HUES48 (cell line): ENCODE results near the gene DCC.

Source experiments
- H3K27ac ChIP-seq: one replicate; pipeline ENCODE4 v1.7.0; 2013; ENCODE audit warnings: low read depth, low read length, inconsistent platforms
- H3K27me3 ChIP-seq: 2 replicates; pipeline ENCODE4 v1.6.1; 2013; ENCODE audit warnings: mild to moderate bottlenecking, low read length; ENCODE audit not compliant: control insufficient read depth, insufficient read depth
- H3K36me3 ChIP-seq: 2 replicates; pipeline ENCODE4 v1.6.1; 2013; ENCODE audit warnings: low read length; ENCODE audit not compliant: control insufficient read depth, insufficient read depth
- H3K4me1 ChIP-seq: 2 replicates; pipeline ENCODE4 v1.6.1; 2013; ENCODE audit warnings: mild to moderate bottlenecking, low read length; ENCODE audit not compliant: control insufficient read depth, insufficient read depth
- H3K4me3 ChIP-seq: 2 replicates; pipeline ENCODE4 v1.5.1; 2013; ENCODE audit warnings: mild to moderate bottlenecking, low read depth, low read length
- H3K9ac ChIP-seq: 2 replicates; pipeline ENCODE4 v1.6.1; 2013; ENCODE audit warnings: mild to moderate bottlenecking, low read depth, low read length, moderate library complexity
- H3K9me3 ChIP-seq: 2 replicates; pipeline ENCODE4 v1.6.1; 2013; ENCODE audit warnings: low read length; ENCODE audit not compliant: control insufficient read depth, insufficient read depth

DCC gene

DNA sequence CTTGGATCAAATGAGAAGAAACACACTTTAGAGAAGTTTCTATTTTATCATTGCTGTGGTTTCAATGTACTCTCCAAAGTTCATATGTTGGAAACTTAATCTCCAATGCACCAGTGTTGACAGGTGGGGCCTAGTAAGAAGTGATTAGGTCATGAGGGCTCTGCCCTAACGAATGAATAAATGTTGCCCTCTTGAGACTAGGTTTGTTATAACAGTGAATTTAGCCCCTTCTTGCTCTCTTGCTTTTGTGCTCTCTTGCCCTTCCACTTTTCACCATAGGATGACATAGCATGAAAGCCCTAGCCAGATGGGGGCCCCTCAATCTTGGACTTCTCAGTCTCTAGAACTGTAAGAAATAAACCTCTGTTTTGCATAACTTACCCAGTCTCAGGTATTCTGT lies 664.8 kb downstream of the DCC start:
- Histone ChIP-seq H3K4me1 (no peaks in the 10 kb centered on the region), H3K9me3 (no peaks in the 10 kb centered on the region), H3K36me3 (no peaks in the 10 kb centered on the region), H3K9ac (no peak overlapping the region), H3K27me3 (no peaks in the 10 kb centered on the region), H3K27ac (no peak overlapping the region), H3K4me3 (no peak overlapping the region)

DNA sequence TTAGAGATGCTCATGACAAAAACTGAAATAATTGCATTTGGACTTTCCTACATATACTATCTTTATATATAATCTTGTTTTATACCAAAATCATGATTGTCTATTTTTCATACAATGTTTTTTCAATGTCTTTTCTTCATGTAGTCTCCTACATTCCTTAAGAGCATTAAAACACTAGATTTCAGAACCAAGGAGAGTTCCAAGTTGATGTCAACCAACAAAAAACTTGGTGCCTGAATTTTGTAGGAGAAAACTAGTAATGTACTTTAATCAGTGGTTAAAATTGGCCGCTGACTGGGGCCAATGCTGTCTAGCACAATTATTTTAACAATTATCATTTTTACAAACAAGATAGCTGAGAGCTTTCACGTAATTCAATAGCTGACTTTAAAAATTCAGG lies 678.8 kb downstream of the DCC start:
- H3K9ac ChIP-seq, result no peak overlapping the region
- H3K27me3 ChIP-seq, result no peaks in the 10 kb centered on the region
- no peak overlapping the region for H3K27ac ChIP-seq
- H3K4me3 ChIP-seq, result no peak overlapping the region
- no peaks in the 10 kb centered on the region for H3K9me3 ChIP-seq
- no peaks in the 10 kb centered on the region for H3K4me1 ChIP-seq
- H3K36me3 ChIP-seq, result no peaks in the 10 kb centered on the region

GRCh38 chr18:53025247-53025646 lies 685.2 kb downstream of the DCC start:
- Histone ChIP-seq H3K9ac (no peak overlapping the region), H3K4me1 (no peaks in the 10 kb centered on the region), H3K9me3 (no peaks in the 10 kb centered on the region), H3K36me3 (no peaks in the 10 kb centered on the region), H3K27ac (no peak overlapping the region), H3K4me3 (no peak overlapping the region), H3K27me3 (no peaks in the 10 kb centered on the region)

GRCh38 chr18:53028565-53028964 lies 688.6 kb downstream of the DCC start:
- Histone ChIP-seq H3K9me3 (no peaks in the 10 kb centered on the region), H3K9ac (no peak overlapping the region), H3K27me3 (no peaks in the 10 kb centered on the region), H3K27ac (no peak overlapping the region), H3K36me3 (no peaks in the 10 kb centered on the region), H3K4me1 (no peaks in the 10 kb centered on the region), H3K4me3 (no peak overlapping the region)

GRCh38 chr18:53033128-53033527 lies 693.1 kb downstream of the DCC start:
- Histone ChIP-seq H3K36me3 (no peaks in the 10 kb centered on the region), H3K9ac (no peak overlapping the region), H3K27ac (no peak overlapping the region), H3K4me1 (no peaks in the 10 kb centered on the region), H3K4me3 (no peak overlapping the region), H3K27me3 (no peaks in the 10 kb centered on the region), H3K9me3 (no peaks in the 10 kb centered on the region)

GRCh38 chr18:53038608-53039007 lies 698.6 kb downstream of the DCC start:
- H3K9me3 ChIP-seq, result no peaks in the 10 kb centered on the region
- no peak overlapping the region for H3K27ac ChIP-seq
- no peak overlapping the region for H3K4me3 ChIP-seq
- no peaks in the 10 kb centered on the region for H3K27me3 ChIP-seq
- H3K9ac ChIP-seq, result no peak overlapping the region
- no peaks in the 10 kb centered on the region for H3K36me3 ChIP-seq
- H3K4me1 ChIP-seq, result no peaks in the 10 kb centered on the region

- no peaks in the 10 kb centered on the region for H3K36me3 ChIP-seq
- no peaks in the 10 kb centered on the region for H3K27me3 ChIP-seq
- no peak overlapping the region for H3K9ac ChIP-seq
- H3K9me3 ChIP-seq, result no peaks in the 10 kb centered on the region
- H3K4me3 ChIP-seq, result no peak overlapping the region
- no peaks in the 10 kb centered on the region for H3K4me1 ChIP-seq
- no peak overlapping the region for H3K27ac ChIP-seq
Observed at GRCh38 chr18:53040286-53040685, 700.3 kb downstream of the DCC start.

DNA sequence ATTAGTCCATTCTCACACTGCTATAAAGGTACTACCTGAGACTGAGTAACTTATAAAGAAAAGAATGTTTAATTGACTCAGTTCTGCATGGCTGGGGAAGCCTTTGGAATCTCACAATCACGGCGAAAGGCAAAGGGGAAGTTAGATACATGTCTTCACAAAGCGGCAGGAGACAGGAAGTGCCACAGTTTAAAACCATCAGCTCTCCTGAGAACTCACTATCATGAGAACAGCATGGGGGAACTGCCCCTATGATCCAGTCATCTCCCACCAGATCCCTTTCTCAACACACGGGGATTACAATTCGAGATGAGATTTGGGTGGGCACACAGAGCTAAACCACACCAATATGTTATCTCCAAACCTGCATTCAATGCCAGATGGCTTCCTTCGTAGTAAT lies 716.1 kb downstream of the DCC start:
- no peak overlapping the region for H3K9ac ChIP-seq
- no peak overlapping the region for H3K27ac ChIP-seq
- no peak overlapping the region for H3K4me3 ChIP-seq
- H3K27me3 ChIP-seq, result no peaks in the 10 kb centered on the region
- H3K36me3 ChIP-seq, result no peaks in the 10 kb centered on the region
- H3K4me1 ChIP-seq, result peaks cover 5% of the 10 kb centered on the region; the same call in 1 of the 2 replicates
- no peaks in the 10 kb centered on the region for H3K9me3 ChIP-seq

- Histone ChIP-seq H3K36me3 (no peaks in the 10 kb centered on the region), H3K27ac (no peak overlapping the region), H3K27me3 (no peaks in the 10 kb centered on the region), H3K4me1 (no peaks in the 10 kb centered on the region), H3K9me3 (no peaks in the 10 kb centered on the region), H3K9ac (no peak overlapping the region), H3K4me3 (no peak overlapping the region)
Observed at GRCh38 chr18:53070788-53071187, 730.8 kb downstream of the DCC start.

GRCh38 chr18:53080687-53081086 lies 740.7 kb downstream of the DCC start:
- Histone ChIP-seq H3K9me3 (no peaks in the 10 kb centered on the region), H3K27me3 (no peaks in the 10 kb centered on the region), H3K27ac (no peak overlapping the region), H3K36me3 (no peaks in the 10 kb centered on the region), H3K9ac (no peak overlapping the region), H3K4me1 (peaks cover 5% of the 10 kb centered on the region; the same call in 1 of the 2 replicates), H3K4me3 (no peak overlapping the region)

DNA sequence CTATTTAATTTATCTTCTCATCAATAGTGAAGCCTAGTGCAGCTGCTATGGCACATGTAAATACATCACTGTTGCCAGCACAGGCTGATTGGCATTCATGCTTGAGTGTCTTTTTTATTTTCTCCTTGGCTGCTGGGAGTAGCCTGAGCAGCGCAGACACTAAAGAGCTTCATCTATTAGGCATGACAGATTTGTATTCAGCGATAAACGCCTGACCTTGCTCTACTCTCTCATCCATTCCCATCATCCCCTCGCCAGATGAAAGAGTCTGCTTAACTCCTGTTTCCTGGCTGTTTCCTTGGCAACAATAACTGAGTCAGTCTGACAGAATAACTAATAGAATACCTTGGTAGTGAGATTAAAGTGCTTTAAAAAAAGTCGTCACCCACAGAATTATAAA lies 753.6 kb downstream of the DCC start:
- no peaks in the 10 kb centered on the region for H3K36me3 ChIP-seq
- H3K27me3 ChIP-seq, result no peaks in the 10 kb centered on the region
- no peak overlapping the region for H3K4me3 ChIP-seq
- no peaks in the 10 kb centered on the region for H3K9me3 ChIP-seq
- H3K27ac ChIP-seq, result no peak overlapping the region
- H3K9ac ChIP-seq, result no peak overlapping the region
- no peaks in the 10 kb centered on the region for H3K4me1 ChIP-seq

DNA sequence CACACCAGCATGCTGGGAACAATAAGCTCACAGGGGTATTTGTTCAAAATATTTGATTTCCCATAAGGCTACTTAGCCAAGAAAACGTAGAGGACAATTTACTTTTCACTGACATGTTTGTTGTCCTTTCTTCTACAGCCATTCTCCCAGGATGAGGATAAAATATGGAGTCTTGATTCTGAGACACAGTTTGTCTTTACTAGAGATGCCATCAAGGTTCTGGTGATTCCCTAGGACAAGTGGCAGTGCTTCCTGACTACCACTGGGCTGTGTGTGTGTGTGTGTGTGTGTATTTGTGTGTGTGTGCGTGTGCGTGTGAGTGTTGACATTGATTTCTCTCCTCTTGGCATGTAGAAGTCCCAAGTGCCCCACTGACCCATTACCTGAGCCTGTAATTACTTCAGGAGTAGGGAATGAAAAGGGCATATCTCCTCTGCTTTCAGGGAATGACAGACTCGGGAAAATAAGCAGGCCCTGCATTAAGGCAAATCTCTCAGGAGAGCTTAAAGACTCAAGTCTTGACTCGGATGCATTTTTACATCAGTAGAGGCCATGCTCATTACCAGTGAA lies 761.6 kb downstream of the DCC start:
- H3K9me3 ChIP-seq, result peaks cover 2% of the 10 kb centered on the region; the same call in 1 of the 2 replicates
- H3K9ac ChIP-seq, result no peak overlapping the region
- H3K27me3 ChIP-seq, result no peaks in the 10 kb centered on the region
- H3K4me3 ChIP-seq, result no peak overlapping the region
- no peaks in the 10 kb centered on the region for H3K4me1 ChIP-seq
- H3K36me3 ChIP-seq, result no peaks in the 10 kb centered on the region
- no peak overlapping the region for H3K27ac ChIP-seq
